ENCODE data around the gene CRBN.

DNA sequence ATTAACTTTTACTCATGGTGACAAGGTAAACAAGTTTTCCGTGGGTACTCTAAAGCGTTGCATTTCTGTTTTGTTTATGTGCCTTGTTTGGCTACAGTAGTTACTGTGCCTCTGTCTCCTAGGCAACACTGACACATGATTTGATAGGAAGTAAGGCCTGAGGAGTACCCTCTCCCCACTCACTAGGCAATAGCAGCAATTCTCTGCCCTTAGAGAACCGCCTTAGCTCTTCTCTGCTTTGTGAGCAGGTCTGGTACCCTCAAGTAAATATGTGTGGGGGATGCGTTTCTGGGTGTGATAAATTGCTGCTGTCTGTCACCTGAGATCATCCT lies 69.2 kb downstream of the CRBN start, which contains the start of gene IL5RA:
- TF ChIP-seq CTCF (IDR thresholded peaks at IDR 0.05) (no peak), POLR2A (IDR thresholded peaks at IDR 0.05) (no peak)

Data from uterus (tissue), 2 donors.